Activated T-cell treated with anti-CD3 and anti-CD28 coated beads, Interleukin-2, amount 50 U/mL, for 1 hour (primary cell): ENCODE data around the gene LRRC73.
A peak's percentile ranks its signal among the peaks of the same experiment; 100 is the strongest.
"Not testable (repeated sequence)": the region's sequence is repeated elsewhere in the genome, so short reads cannot be mapped to it uniquely, and the experiment has no call there.

Experiments
- DNase-seq: peaks from one replicate; pipeline ENCODE4 v3.0.0-alpha.2; 2020

Gene LRRC73, protein sequence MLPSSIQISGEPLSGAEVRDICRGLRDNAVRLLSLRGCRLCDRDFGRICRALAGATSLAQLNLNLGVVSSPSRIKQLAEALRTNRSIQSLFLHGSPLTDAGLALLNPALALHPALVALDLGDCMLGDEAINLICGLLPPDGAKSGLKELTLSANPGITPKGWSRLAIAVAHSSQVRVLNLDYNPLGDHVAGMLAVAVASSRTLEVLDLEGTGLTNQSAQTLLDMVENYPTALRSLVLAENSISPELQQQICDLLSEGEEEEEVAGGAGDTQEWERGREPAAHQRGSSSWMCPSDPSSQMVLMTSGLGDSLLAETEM

DNA sequence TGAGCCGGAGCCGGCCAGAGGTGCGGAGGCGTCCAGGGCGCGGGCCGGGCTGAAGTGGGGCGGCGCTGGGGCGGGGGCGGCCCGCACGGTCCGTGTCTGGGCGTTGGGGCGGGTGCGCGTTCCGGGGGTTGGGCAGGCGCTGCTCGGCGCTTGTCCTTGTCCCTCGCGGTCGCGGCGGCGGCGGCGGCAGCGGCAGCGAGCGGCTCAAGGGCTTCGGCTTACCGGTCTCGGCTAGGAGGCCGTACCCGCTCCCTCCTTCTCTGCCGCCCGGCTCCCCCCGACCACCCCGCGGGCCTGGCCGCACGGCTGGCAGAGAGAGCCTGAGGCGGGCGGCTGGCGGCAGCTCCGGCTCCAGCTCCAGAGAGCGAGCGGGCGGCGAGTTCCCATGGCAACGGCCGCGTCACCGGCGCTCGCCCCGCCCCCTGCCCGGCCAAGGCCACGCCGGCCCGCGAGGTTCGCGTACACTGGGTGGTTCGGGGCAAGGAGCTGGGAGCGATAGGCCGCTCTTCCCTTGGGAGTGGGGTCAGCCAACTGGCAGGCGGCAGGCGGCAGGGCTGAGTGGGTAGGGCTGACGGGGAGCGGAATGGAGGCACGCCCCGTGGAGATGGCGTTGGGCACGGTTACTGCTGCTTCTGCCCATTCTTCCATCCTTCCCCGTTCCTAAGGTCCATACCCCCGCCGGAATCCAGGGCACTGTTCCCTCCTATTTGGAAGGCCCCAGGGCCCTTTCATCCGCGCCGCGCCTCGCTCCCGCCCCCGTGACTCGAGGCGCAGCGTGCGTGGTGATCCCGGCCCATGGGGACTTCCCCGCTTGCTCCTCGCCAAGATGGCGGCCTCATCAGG is at the start of gene LRRC73:
TSS of gene LRRC73 (minus strand) at position 363 of the 843 bp plus-strand sequence. CDS start 561 bp downstream, outside the sequence.
- peak; percentile 85 for DNase-seq

DNA sequence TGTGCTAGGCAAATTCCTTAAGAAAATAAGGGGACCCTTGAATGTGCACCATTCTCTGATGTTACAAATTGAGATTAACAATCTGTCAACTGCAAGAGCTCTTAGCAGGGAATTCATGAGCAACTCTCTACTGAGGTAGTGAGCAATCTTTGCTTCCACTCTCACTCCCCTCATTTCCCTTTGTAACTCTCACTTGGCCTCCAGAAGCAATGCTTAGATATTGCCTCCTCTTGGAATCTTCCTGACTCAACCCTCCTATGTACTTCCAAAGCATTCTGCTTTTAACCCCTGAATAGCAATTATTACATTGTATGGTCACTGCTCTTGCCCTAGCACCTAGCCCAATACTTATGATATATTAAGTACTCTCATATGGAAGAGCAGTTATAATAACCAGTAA is 49.2 kb upstream of the LRRC73 start:
- DNase-seq = no peak

GRCh38 chr6:43557620-43558019 is 47.5 kb upstream of the LRRC73 start:
- DNase-seq = not testable (repeated sequence)

DNA sequence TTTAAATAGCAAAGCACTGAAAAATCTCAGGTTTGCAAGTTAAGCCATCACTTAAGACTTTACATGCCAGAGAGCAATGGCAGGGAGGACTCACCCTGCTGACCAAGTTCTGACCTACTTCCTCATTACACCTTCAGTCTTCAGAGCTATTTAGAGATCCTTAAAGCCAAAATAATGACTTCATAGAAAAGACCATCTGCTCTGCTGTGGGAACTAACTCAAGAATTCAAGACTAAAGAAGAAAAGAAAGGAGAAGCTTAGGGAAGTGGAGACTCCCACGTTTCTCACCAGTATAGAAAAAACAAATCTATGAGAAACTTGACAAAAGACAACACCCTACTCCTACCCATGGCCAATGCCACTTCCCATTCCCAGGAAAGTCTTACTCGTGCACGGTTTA is 37.1 kb upstream of the LRRC73 start:
- no peak for DNase-seq

GRCh38 chr6:43544461-43544860 is 34.3 kb upstream of the LRRC73 start:
- DNase-seq = no peak

GRCh38 chr6:43541774-43542471 is 31.8 kb upstream of the LRRC73 start:
- DNase-seq = no peak

- DNase-seq = no peak
Measured at GRCh38 chr6:43540507-43540906, 30.4 kb upstream of the LRRC73 start.

GRCh38 chr6:43539409-43539808 is 29.3 kb upstream of the LRRC73 start:
- not testable (repeated sequence) for DNase-seq

GRCh38 chr6:43538986-43539385 is 28.8 kb upstream of the LRRC73 start:
- not testable (repeated sequence) for DNase-seq

DNA sequence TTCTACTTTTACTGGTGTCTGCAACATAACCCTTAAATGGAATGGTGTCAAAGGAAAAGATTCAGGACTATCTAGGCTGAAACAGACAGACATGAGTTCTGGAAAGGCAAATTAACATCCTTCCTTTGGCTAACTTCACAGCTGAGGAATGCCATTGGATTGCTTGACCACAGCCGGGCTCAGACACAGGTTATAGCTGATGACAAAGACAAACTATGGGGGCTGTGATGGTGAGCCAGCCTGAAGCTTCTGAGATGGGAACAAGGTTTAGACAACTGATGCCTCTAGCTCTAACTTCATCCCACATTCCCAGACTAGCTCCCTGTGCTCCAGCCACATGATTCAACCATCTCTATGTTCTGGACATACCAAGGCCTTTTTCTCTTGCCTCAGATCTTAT is 22.1 kb upstream of the LRRC73 start:
- DNase-seq = no peak

- no peak for DNase-seq
Measured at GRCh38 chr6:43524483-43524961, 14.4 kb upstream of the LRRC73 start.

GRCh38 chr6:43523284-43523683 is 13.1 kb upstream of the LRRC73 start:
- no peak for DNase-seq

DNA sequence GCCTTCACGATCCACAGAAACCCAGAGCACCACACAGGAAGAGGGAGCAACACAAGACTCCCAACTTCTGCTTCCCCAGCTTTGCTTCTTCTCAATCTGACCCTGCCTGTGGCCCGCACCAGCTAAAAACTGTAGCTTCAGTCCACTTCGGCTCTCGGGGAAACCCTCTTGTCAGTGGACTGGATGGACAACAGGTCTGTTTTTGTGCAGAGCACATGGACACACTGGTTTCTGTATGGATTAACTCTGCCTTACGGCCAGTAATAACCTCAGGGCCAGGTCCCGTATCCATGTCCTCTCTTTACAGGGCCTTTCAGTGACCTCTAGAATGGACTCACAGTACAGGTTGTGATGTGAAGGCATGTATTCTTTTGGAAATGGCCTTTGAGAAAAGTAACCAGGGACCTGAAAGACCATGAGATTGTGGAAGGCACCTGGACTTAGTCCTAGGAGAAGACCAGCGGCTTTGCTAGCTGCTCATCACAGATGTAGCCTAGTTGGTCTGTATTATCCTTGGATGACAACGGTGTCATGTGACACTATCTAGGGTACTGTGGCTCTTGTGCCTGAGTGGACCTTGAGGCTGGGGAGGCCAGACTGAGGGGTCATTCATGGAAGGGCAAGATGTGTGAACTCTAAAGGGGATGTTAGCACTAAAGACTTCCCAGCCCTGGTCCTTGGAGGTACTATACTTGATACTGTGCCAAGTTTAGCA is 12.6 kb upstream of the LRRC73 start:
- no peak for DNase-seq

DNA sequence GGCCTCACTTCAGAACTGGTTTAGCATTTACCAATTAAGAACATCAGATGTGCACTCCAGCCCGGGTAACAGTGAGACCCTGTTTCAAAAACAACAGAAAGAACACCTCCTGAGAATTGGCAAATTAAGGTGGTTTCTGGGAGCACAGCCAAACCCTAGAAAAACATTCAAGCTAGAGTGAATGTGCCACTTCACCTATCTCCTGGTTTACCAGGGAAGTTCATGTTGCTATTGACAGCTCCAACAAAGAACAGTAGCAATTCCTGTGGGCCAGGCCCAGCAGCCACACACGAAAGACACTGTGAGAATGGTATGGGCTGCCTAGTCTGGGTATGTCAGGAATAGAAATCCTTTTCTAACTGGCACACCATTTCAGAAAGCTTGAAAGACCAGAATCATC is 11.7 kb upstream of the LRRC73 start:
- no peak for DNase-seq

GRCh38 chr6:43520097-43520496 is 10.0 kb upstream of the LRRC73 start:
- no peak for DNase-seq

GRCh38 chr6:43517505-43518357 is 7.6 kb upstream of the LRRC73 start:
- DNase-seq = no peak

DNA sequence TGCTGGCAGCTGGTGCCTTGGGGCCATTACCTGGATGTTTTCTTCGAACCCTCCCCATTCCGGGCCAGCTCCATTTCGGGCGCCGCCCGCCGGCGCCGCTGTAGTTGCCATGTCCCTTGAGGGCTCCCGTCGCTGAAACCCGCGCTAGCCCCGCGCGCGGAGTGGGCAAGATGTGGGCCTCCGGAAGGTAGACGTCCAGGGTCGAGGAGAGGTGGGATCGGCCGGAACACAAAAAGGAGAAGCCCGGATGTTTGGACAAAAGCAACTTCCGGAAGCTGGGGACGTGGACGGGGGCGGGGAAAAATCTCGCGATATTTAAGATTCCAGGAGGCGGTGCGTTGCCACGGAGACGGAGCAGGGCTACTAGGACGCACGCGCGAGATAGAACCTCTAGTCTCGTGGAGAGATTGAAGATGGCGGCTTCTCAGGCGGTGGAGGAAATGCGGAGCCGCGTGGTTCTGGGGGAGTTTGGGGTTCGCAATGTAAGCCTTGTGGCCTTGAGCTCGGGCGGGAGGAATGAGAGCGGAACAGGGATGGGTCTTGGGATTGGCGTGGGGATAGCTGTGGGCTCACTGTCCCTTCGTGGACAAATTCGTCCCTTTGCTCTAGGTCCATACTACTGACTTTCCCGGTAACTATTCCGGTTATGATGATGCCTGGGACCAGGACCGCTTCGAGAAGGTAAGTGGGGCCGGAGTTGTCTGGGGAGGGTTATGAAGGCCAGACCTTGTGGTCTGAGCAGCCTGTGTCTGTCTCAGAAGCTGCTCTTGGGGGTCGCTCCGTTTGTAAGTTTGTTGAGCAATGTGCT is 6.8 kb upstream of the LRRC73 start, which contains the start of the genes POLR1C and YIPF3:
TSS of gene POLR1C (plus strand) at position 393 of the 808 bp plus-strand sequence. CDS start at position 414, 21 bp downstream.
TSS of gene YIPF3 (minus strand) at position 230 of the 808 bp plus-strand sequence. CDS start at position 111, 119 bp downstream.
- DNase-seq = peak; percentile 93

GRCh38 chr6:43516367-43516696 is 6.2 kb upstream of the LRRC73 start:
- no peak for DNase-seq

DNA sequence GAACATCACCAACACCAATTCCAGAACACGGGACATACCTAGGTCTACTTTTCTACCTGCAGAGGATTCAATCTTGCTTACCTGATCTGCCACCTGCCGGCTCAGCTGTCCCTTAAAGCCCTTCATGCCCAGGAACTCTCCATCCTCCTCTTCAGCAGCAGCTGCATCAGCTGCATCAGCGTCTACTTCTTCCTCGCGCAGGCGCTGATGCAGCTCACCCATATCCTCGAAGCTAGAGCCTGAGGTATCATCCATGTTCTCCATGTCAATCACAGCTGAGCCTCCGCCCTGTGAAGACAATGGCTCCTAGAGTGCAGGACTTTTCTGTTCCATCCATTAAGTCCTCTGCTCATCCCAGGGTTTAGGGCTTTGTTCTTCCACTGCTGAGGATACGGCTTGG is 5.7 kb upstream of the LRRC73 start:
- no peak for DNase-seq

DNA sequence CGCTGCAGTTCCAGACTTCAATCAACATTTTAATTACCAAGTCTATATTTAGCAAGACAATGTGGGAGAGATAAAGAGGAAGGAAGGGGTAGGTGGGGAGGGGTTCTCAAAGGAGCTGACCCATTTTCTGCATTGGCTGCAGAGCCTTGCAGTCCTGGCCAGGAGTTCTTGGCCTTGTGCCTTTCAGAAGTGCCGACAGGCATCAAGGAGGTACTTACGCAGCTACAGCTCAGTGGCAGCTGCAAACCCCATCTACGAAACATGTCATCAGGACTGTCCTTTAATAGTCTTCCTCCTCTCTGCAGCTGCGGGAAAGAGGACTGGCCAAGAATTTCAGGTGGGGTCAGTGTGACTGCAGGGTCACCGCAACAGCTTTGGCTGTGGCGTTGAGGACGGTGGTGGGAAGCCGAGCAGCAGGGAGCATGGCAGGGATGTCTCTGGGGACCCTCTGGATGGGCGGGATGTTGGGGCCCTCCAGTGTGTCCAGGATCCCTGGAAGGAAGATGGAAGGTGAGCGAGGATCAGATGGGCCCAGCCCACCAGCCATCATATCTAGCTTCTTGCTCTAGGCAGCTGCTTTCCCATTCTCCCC is 1.8 kb upstream of the LRRC73 start:
- no peak for DNase-seq
